HepG2 (cell line): ENCODE data around the gene AKNA. TPM values are rescaled to one million over a fixed set of nuclear protein-coding genes. Genes with fewer than 3 reads are reported as not detected.

Experiments
- ATAC-seq: fragments of 200-7000 bp; cut with Tn5 transposase; 3 replicates; pipeline ENCODE4 v1.9.1; 2020; ENCODE audit warnings: mild to moderate bottlenecking, moderate library complexity
- BruUV-seq: library from RNA; stranded (reverse); fragments of 400-500 nt; replicated peaks from 2 replicates; lab custom pipeline; 2021; lab: Mats Ljungman, UMichigan
- CTCF ChIA-PET: fragments of 300-600 bp; formaldehyde crosslinking; extraction: SDS; loops from one replicate; lab custom pipeline; 2021; ENCODE audit warnings: low total read pairs, inconsistent platforms, low intra/inter-chr PET ratio; lab: Yijun Ruan, JAX
- POLR2A ChIA-PET: fragments of 350-600 bp; sonication (Branson Sonifier 250); formaldehyde crosslinking; loops from one replicate; lab custom pipeline; 2020; ENCODE audit warnings: antibody characterized with exemption, inconsistent platforms; lab: Yijun Ruan, JAX
- DNase-seq: peaks from one replicate; pipeline ENCODE4 v3.0.0-alpha.2; 2015; ENCODE audit warnings: low spot score
- FAIRE-seq: peaks from 3 replicates; lab custom pipeline; 2011; peaks lifted over from hg19 to GRCh38; lab: Jason Lieb, UNC
- H2AFZ ChIP-seq: one replicate; pipeline ENCODE4 v1.6.1; 2011; ENCODE audit warnings: low read length, inconsistent platforms
- H3K27ac ChIP-seq: fragments of 300-600 bp; 3 replicates; pipeline ENCODE4 v1.8.0; 2011; ENCODE audit warnings: mixed run types, mild to moderate bottlenecking, mixed read lengths, low read length, inconsistent platforms; ENCODE audit not compliant: insufficient read depth; ENCODE audit errors: extremely low read length
- H3K27me3 ChIP-seq, 2 experiments: fragments of 200-600 bp in 1 of 2; 2 replicates in 1 of 2; 3 replicates in 1 of 2; pipeline versions ENCODE4 v1.6.0 to v1.8.0; 2011; ENCODE audit warnings: low read length in 2 of 2, mild to moderate bottlenecking in 2 of 2, moderate library complexity in 2 of 2, inconsistent platforms in 1 of 2; ENCODE audit not compliant: insufficient read depth in 2 of 2, control insufficient read depth in 1 of 2
- H3K36me3 ChIP-seq, 2 experiments: fragments of 200-600 bp in 1 of 2; replicated peaks in 1 of 2; 2 replicates in 1 of 2; 3 replicates in 1 of 2; pipeline versions ENCODE4 v1.5.1 to v1.8.0; 2011; ENCODE audit warnings: low read length in 2 of 2, inconsistent platforms in 1 of 2; ENCODE audit not compliant: insufficient read depth in 2 of 2, control insufficient read depth in 1 of 2
- H3K4me1 ChIP-seq: 2 replicates; pipeline ENCODE4 v1.5.1; 2012; ENCODE audit warnings: low read length, inconsistent platforms; ENCODE audit not compliant: insufficient read depth
- H3K4me2 ChIP-seq: 2 replicates; pipeline ENCODE4 v1.6.0; 2011; ENCODE audit warnings: low read depth, low read length, inconsistent platforms
- H3K4me3 ChIP-seq, 3 experiments: fragments of 200-600 bp in 1 of 3; sonication (generic), shearing (Covaris generic) in 1 of 3; replicated peaks in 1 of 3; 2 replicates each; pipeline ENCODE4 v1.5.1; 2011 to 2016; ENCODE audit warnings: low read length in 3 of 3, inconsistent platforms in 2 of 3, low read depth in 2 of 3, mild to moderate bottlenecking in 2 of 3, control low read depth in 1 of 3, mixed read lengths in 1 of 3; ENCODE audit not compliant: insufficient read depth in 1 of 3
- H3K79me2 ChIP-seq: one replicate; pipeline ENCODE4 v1.6.1; 2011; ENCODE audit warnings: low read length, inconsistent platforms; ENCODE audit not compliant: insufficient read depth
- H3K9ac ChIP-seq: 2 replicates; pipeline ENCODE4 v1.6.0; 2011; ENCODE audit warnings: mild to moderate bottlenecking, low read depth, low read length, inconsistent platforms; ENCODE audit not compliant: insufficient read depth
- H3K9me3 ChIP-seq: 2 replicates; pipeline ENCODE4 v1.5.1; 2012; ENCODE audit warnings: mild to moderate bottlenecking, low read length
- H4K20me1 ChIP-seq: 2 replicates; pipeline ENCODE4 v1.6.0; 2011; ENCODE audit warnings: inconsistent platforms, mild to moderate bottlenecking, low read length, moderate library complexity; ENCODE audit not compliant: insufficient read depth
- CSRNP2 ChIP-seq: sonication (generic); formaldehyde crosslinking; conservative IDR thresholded peaks from 2 replicates; pipeline ENCODE4 v1.8.0; 2022; ENCODE audit warnings: low read depth, missing genetic modification reagents
- GPBP1L1 ChIP-seq: sonication (generic); formaldehyde crosslinking; IDR thresholded peaks from 2 replicates; pipeline ENCODE4 v1.5.0; 2020; ENCODE audit warnings: mild to moderate bottlenecking, missing genetic modification reagents
- HDAC1 ChIP-seq: sonication (generic); formaldehyde crosslinking; IDR thresholded peaks from 2 replicates; pipeline ENCODE4 v1.5.1; 2020; ENCODE audit warnings: mild to moderate bottlenecking, missing genetic modification reagents
- HHEX ChIP-seq: IDR thresholded peaks from 2 replicates; pipeline ENCODE4 v1.6.1; 2016; ENCODE audit warnings: control low read depth
- HOXA7 ChIP-seq: sonication (generic); formaldehyde crosslinking; IDR thresholded peaks from 2 replicates; pipeline ENCODE4 v1.8.1; 2022; ENCODE audit warnings: mild to moderate bottlenecking, missing genetic modification reagents, moderate library complexity
- KAT2B ChIP-seq: fragments of 150-350 bp; IDR thresholded peaks from 2 replicates; pipeline ENCODE4 v1.6.1; 2014; ENCODE audit warnings: low read depth, low read length, borderline replicate concordance
- SNAI1 ChIP-seq: sonication (generic); formaldehyde crosslinking; IDR thresholded peaks from 2 replicates; pipeline ENCODE4 v1.5.0; 2020; ENCODE audit warnings: mild to moderate bottlenecking, missing genetic modification reagents, borderline replicate concordance
- U2AF2 ChIP-seq: fragments of 200-400 bp; formaldehyde crosslinking; IDR thresholded peaks from 2 replicates; pipeline ENCODE4 v1.6.1; 2017; ENCODE audit warnings: low read depth, mild to moderate bottlenecking, low read length
- ZBTB42 ChIP-seq: sonication (generic); formaldehyde crosslinking; IDR thresholded peaks from 2 replicates; pipeline ENCODE4 v1.5.0; 2020; ENCODE audit warnings: mild to moderate bottlenecking, missing genetic modification reagents
- ZFY ChIP-seq: sonication (generic); formaldehyde crosslinking; IDR thresholded peaks from 2 replicates; pipeline ENCODE4 v1.4.0; 2020; ENCODE audit warnings: missing genetic modification reagents
- ZNF142 ChIP-seq: sonication (generic); formaldehyde crosslinking; IDR thresholded peaks from 2 replicates; pipeline ENCODE4 v1.4.0; 2020; ENCODE audit warnings: missing genetic modification reagents
- ZNF281 ChIP-seq: sonication (generic); formaldehyde crosslinking; IDR thresholded peaks from 2 replicates; pipeline ENCODE4 v1.4.0; 2020; ENCODE audit warnings: missing genetic modification reagents, borderline replicate concordance
- ZNF430 ChIP-seq: sonication (generic); formaldehyde crosslinking; IDR thresholded peaks from 2 replicates; pipeline ENCODE4 v1.9.0; 2021; ENCODE audit warnings: mild to moderate bottlenecking, missing genetic modification reagents
- ZNF713 ChIP-seq: sonication (generic); formaldehyde crosslinking; IDR thresholded peaks from 2 replicates; pipeline ENCODE4 v1.4.0; 2020; ENCODE audit warnings: mild to moderate bottlenecking, missing genetic modification reagents
- ZNF768 ChIP-seq: sonication (generic); formaldehyde crosslinking; IDR thresholded peaks from 2 replicates; pipeline ENCODE4 v1.4.0; 2020; ENCODE audit warnings: missing genetic modification reagents
- WGBS: methylation state at CpG from one replicate; pipeline ENCODE4 v1.1.6; 2017; ENCODE audit warnings: low lambda C conversion rate; 5-methylcytosine and 5-hydroxymethylcytosine counted together
- in situ Hi-C: cut with HindIII; loops from 2 replicates; pipeline ENCODE4 v1.10.0; 2017; ENCODE audit warnings: low pct_unique_long_range_greater_than_20kb; ENCODE audit not compliant: extremely low pct_ligation_motif_present
- intact Hi-C: fragments of 100-400 bp; cut with micrococcal nuclease; formaldehyde crosslinking; loops from one replicate; pipeline ENCODE4 v1.10.0; 2022; ENCODE audit not compliant: unreplicated experiment
- polyA plus RNA-seq, 8 experiments: library from polyadenylated mRNA; depleted of rRNA in 3 of 8; stranded (reverse) in 7 of 8; unstranded in 1 of 8; fragments of >200 nt; fragmentation: Illumina TruSeq in 4 of 8; extraction: Trizol in 4 of 8; gene quantifications; 2 replicates each; pipeline versions ENCODE4 v1.2.1 to v1.2.3, GENCODE V29; 2011 to 2016; ENCODE audit warnings: low read depth in 4 of 8, missing spikeins in 1 of 8, mixed read lengths in 1 of 8; ENCODE audit not compliant: insufficient read depth in 1 of 8
- total RNA-seq, 5 experiments: library from RNA; depleted of rRNA; stranded (reverse); fragments of >200 nt; fragmentation: Illumina TruSeq; extraction: Trizol; gene quantifications; 2 replicates each; pipeline ENCODE4 v1.2.3, GENCODE V29; 2016; ENCODE audit warnings: low read depth in 1 of 5

AKNA gene
- total and polyA plus RNA-seq, 2 of the 13 experiments (the other 11 are each of a cell fraction or from before 2014, with no cell fraction given) = 3.0 to 3.1 TPM

GRCh38 chr9:114334490-114334889 is 53.3 kb downstream of the AKNA start:
- Histone ChIP-seq H3K4me2 (no peak overlapping the region), H2AFZ (no peak overlapping the region), H3K9me3 (no peaks in the 10 kb centered on the region), H4K20me1 (no peaks in the 10 kb centered on the region), H3K9ac (no peak overlapping the region), H3K27ac (no peak overlapping the region), H3K79me2 (peaks cover 10% of the 10 kb centered on the region), H3K36me3 (peaks cover 0 to 12% of the 10 kb centered on the region in 2 experiments; a peak in 2 of 5 replicates), H3K27me3 (no peaks in the 10 kb centered on the region), H3K4me3 (no peak overlapping the region), H3K4me1 (peaks cover 27% of the 10 kb centered on the region)
- DNase-seq (no peak), FAIRE-seq (no peak), ATAC-seq (no peak)
- intact Hi-C loops (no loop called here), in situ Hi-C loops (no loop called here)
- ChIA-PET POLR2A (no interaction called here), CTCF (no interaction called here)
- BruUV-seq = no TSS peak
- WGBS = 96% methylated on average over 4 of the region's 9 CpGs
- TF ChIP-seq KAT2B (no peak), ZNF713 (CRISPR knock-in tag) (no peak), SNAI1 (CRISPR knock-in tag) (no peak), ZNF281 (no peak), CSRNP2 (CRISPR knock-in tag) (no peak), GPBP1L1 (CRISPR knock-in tag) (no peak), ZNF430 (CRISPR knock-in tag) (no peak), ZNF768 (CRISPR knock-in tag) (no peak), ZBTB42 (no peak), HOXA7 (CRISPR knock-in tag) (no peak), HHEX (no peak), ZNF142 (CRISPR knock-in tag) (no peak), U2AF2 (no peak), HDAC1 (CRISPR knock-in tag) (no peak), ZFY (CRISPR knock-in tag) (no peak)
